ENCODE results near the gene ODAD4.

The ODAD4 gene

DNA sequence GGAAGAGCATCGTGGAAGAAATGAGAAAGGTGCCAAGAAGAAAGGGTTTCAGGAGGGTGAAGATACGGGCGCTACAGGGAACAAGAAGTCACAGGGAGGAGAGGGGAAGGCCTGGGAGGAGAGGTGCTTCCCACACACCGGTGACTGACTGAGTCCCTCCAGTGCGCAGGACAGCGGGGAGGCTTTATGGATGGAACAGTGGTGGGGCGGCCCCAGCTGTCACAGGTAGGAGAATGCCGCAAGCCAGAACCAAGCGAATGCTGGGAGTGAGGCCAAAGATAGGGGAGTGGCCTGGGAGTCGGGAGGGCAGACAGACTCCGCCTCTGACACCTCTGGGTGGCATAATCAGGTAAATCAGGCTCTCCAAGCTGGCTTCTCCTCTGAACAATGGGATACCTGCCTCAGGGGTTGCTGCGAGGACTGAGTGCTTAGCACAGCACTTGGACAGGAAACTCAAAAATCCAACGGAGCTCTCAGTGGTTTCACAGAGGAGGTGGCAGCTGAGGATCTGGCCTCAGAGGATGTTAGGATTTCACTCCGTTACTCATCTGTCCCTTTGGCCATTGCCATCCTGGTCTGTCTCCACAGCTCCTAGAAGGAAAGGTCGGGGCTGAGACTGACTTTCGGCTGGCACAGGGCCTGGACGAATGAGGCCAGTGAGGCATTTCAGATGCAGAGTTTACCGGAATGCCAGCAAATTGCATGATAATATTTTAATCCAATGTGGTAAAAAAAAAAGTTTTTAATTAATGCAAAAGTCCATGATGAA lies 35.5 kb downstream of the ODAD4 start:
- Histone ChIP-seq H3K27ac (ENCODE audit: low read depth, low read length) (peak overlapping the region; percentile 18; the same call in 1 of the 2 replicates), H3K36me3 (ENCODE audit: control insufficient read depth, insufficient read depth, low read length) (peaks cover 19% of the 10 kb centered on the region), H3K27me3 (ENCODE audit: control insufficient read depth, insufficient read depth, low read length) (no peaks in the 10 kb centered on the region), H3K9me3 (ENCODE audit: control insufficient read depth, insufficient read depth, low read depth, low read length) (no peaks in the 10 kb centered on the region), H3K4me1 (ENCODE audit: control insufficient read depth, insufficient read depth, low read length) (peaks cover 26% of the 10 kb centered on the region), H3K9ac (ENCODE audit: low read length) (peak overlapping the region; percentile 53), H3K4me3 (ENCODE audit: low read depth, low read length) (peak overlapping the region; percentile 74)

DNA sequence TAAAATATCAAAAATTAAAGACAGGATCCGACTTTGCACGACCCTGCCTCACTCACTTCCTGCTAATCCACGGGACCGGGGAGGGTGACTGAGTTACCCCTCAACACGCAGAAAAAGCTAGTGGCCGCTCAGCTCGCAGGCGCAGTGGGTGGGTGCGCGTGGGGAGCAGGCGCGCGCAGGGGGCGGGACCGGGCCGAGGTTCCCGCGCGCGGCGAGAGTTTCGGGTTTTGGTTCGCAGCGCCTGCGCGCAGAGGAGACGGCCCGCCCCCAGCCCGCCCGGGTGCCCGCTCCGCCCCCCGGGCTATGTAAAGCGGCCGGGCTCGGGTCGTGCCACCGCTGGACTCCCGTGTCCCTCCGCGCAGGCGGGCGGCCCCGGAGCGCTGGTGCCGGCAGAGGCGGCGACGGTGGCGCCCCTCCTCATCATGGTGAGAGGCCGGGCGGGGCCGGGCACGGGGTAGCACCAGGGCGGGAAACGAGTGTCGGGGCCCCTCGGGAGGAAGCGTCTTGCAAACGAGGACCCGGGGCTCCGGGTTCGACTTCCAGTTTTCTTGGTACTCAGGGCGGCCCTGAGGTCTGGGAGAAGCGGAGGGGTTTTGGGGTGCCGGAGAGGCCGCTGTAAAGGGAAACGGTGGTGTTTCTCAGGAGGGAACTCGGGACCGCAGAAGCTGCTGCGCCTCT lies 36.2 kb downstream of the ODAD4 start, which contains the start of gene CNP:
TSS of gene CNP (plus strand) at position 333 of the 678 bp plus-strand sequence. CDS start at position 423, 90 bp downstream.
- peaks cover 26% of the 10 kb centered on the region for H3K4me1 ChIP-seq (ENCODE audit: control insufficient read depth, insufficient read depth, low read length)
- H3K36me3 ChIP-seq (ENCODE audit: control insufficient read depth, insufficient read depth, low read length) = peaks cover 23% of the 10 kb centered on the region
- H3K27me3 ChIP-seq (ENCODE audit: control insufficient read depth, insufficient read depth, low read length) = no peaks in the 10 kb centered on the region
- H3K4me3 ChIP-seq (ENCODE audit: low read depth, low read length) = peak within 1 kb of the TSS; percentile 74
- H3K9ac ChIP-seq (ENCODE audit: low read length) = peak within 1 kb of the TSS; percentile 92
- peak within 1 kb of the TSS; percentile 92; the same call in 1 of the 2 replicates for H3K27ac ChIP-seq (ENCODE audit: low read depth, low read length)
- H3K9me3 ChIP-seq (ENCODE audit: control insufficient read depth, insufficient read depth, low read depth, low read length) = no peaks in the 10 kb centered on the region

DNA sequence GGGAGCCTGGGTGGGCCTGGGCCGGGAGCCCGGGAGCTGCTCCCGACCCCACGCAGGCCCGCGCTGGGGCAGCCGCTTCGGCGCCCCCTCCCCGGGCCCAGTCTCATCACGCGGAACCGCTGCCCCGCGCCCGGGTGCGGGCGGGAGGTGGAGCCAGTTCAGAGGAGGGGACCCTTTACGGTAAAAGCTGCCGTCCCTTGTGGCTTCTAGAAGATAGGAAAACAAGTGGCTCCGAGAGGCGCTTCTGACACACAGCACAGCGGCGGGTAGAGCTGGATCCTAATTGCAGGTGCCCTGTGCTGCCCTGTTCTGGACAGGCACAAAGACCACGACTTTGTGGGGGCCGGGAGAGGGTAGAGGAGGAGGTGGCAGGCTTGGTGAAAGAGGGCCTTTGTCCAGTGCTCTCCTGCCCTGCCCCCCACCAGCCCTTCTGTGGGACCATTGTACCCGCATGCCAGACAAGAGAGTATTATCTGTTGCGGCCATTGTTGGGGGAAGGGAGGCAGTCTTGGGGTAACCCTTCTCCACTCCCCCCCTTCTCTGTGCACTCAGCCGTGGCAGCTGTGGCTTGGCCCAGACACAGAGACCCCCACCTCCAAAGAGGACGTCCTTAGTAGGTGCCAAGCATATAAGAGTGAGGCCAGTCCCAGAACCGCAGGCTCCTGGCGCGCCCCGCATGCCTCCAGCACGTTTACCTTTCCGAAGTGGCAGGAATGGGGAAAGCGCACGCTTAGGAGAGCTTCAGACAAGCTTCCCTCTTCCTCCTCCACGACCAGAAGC lies 36.9 kb downstream of the ODAD4 start:
- peak overlapping the region; percentile 92; the same call in 1 of the 2 replicates for H3K27ac ChIP-seq (ENCODE audit: low read depth, low read length)
- H3K36me3 ChIP-seq (ENCODE audit: control insufficient read depth, insufficient read depth, low read length) = peaks cover 31% of the 10 kb centered on the region
- peaks cover 26% of the 10 kb centered on the region for H3K4me1 ChIP-seq (ENCODE audit: control insufficient read depth, insufficient read depth, low read length)
- no peaks in the 10 kb centered on the region for H3K27me3 ChIP-seq (ENCODE audit: control insufficient read depth, insufficient read depth, low read length)
- H3K9ac ChIP-seq (ENCODE audit: low read length) = peak overlapping the region; percentile 92
- no peaks in the 10 kb centered on the region for H3K9me3 ChIP-seq (ENCODE audit: control insufficient read depth, insufficient read depth, low read depth, low read length)
- peak overlapping the region; percentile 74 for H3K4me3 ChIP-seq (ENCODE audit: low read depth, low read length)

DNA sequence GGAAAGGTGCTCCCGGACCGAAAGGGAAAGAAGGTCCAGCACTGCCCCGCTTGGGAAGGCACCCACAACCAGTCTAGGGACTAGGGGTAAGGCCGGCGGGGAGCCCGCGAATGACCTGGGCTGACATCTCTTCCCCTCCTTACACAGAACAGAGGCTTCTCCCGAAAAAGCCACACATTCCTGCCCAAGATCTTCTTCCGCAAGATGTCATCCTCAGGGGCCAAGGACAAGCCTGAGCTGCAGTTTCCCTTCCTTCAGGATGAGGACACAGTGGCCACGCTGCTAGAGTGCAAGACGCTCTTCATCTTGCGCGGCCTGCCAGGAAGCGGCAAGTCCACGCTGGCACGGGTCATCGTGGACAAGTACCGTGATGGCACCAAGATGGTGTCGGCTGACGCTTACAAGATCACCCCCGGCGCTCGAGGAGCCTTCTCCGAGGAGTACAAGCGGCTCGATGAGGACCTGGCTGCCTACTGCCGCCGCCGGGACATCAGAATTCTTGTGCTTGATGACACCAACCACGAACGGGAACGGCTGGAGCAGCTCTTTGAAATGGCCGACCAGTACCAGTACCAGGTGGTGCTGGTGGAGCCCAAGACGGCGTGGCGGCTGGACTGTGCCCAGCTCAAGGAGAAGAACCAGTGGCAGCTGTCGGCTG lies 37.6 kb downstream of the ODAD4 start:
- Histone ChIP-seq H3K4me3 (ENCODE audit: low read depth, low read length) (peak overlapping the region; percentile 74), H3K36me3 (ENCODE audit: control insufficient read depth, insufficient read depth, low read length) (peaks cover 38% of the 10 kb centered on the region), H3K27ac (ENCODE audit: low read depth, low read length) (no peak overlapping the region), H3K9me3 (ENCODE audit: control insufficient read depth, insufficient read depth, low read depth, low read length) (no peaks in the 10 kb centered on the region), H3K9ac (ENCODE audit: low read length) (peak overlapping the region; percentile 92), H3K27me3 (ENCODE audit: control insufficient read depth, insufficient read depth, low read length) (no peaks in the 10 kb centered on the region), H3K4me1 (ENCODE audit: control insufficient read depth, insufficient read depth, low read length) (peaks cover 22% of the 10 kb centered on the region)

DNA sequence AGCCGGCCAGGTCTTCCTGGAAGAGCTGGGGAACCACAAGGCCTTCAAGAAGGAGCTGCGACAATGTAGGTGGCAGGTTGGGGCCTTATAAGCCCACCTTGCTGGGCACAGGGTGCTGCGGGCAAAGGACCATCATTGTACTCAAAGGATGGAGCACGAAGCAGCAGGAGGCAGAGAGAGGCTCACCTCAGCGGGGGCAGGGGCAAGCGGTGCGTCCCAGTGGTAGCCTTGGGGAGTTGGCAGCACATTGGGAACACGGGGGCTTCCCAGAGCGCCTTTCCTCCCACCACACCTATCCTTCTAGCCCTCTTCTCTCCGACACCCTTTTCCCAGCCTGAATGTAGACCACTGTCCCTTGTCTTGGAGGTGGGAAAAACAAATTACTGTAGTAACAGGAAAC lies 38.3 kb downstream of the ODAD4 start:
- no peak overlapping the region for H3K27ac ChIP-seq (ENCODE audit: low read depth, low read length)
- H3K9ac ChIP-seq (ENCODE audit: low read length) = no peak overlapping the region
- H3K4me3 ChIP-seq (ENCODE audit: low read depth, low read length) = no peak overlapping the region
- H3K4me1 ChIP-seq (ENCODE audit: control insufficient read depth, insufficient read depth, low read length) = peaks cover 22% of the 10 kb centered on the region
- no peaks in the 10 kb centered on the region for H3K9me3 ChIP-seq (ENCODE audit: control insufficient read depth, insufficient read depth, low read depth, low read length)
- H3K36me3 ChIP-seq (ENCODE audit: control insufficient read depth, insufficient read depth, low read length) = peaks cover 44% of the 10 kb centered on the region
- H3K27me3 ChIP-seq (ENCODE audit: control insufficient read depth, insufficient read depth, low read length) = no peaks in the 10 kb centered on the region

GRCh38 chr17:41970901-41971331 lies 40.5 kb downstream of the ODAD4 start:
- Histone ChIP-seq H3K4me3 (ENCODE audit: low read depth, low read length) (no peak overlapping the region), H3K4me1 (ENCODE audit: control insufficient read depth, insufficient read depth, low read length) (peaks cover 14% of the 10 kb centered on the region; the same call in 1 of the 2 replicates), H3K27ac (ENCODE audit: low read depth, low read length) (no peak overlapping the region), H3K9me3 (ENCODE audit: control insufficient read depth, insufficient read depth, low read depth, low read length) (no peaks in the 10 kb centered on the region), H3K9ac (ENCODE audit: low read length) (no peak overlapping the region), H3K27me3 (ENCODE audit: control insufficient read depth, insufficient read depth, low read length) (no peaks in the 10 kb centered on the region), H3K36me3 (ENCODE audit: control insufficient read depth, insufficient read depth, low read length) (peaks cover 66% of the 10 kb centered on the region)

DNA sequence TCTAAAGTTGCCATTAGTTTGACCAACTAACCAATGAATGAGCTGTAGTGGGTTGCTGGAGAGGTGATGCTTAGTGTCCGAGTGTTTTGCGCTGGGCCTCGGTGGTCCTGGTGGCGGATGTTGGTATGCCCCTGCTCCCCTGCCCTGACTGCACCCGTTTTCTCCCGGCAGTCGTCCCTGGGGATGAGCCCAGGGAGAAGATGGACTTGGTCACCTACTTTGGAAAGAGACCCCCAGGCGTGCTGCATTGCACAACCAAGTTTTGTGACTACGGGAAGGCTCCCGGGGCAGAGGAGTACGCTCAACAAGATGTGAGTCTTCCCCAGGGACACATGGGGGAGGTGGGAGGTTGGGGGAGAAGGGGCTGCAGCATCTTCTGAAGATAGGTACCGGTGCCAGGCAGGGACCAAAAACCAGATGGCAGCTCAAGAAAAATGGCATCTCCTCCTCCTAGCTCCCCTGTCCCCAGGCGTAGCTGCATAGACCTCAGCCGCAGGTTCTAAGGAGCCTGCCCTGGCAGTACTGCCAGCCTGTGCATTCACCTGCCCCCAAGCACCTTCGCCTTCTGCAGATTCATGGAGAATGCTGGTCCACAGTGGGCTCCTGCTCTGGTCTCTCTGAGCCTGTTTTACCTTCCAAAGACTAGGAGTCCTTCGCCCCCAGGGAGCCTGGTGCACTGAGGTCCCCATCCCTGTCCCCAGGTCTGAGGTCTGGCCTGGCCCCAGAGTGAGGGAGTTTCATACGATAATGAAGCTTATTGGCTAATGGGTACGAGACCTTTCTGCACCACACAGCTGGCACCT lies 41.5 kb downstream of the ODAD4 start:
- no peaks in the 10 kb centered on the region for H3K9me3 ChIP-seq (ENCODE audit: control insufficient read depth, insufficient read depth, low read depth, low read length)
- peaks cover 12% of the 10 kb centered on the region; the same call in 1 of the 2 replicates for H3K4me1 ChIP-seq (ENCODE audit: control insufficient read depth, insufficient read depth, low read length)
- peaks cover 76% of the 10 kb centered on the region for H3K36me3 ChIP-seq (ENCODE audit: control insufficient read depth, insufficient read depth, low read length)
- no peak overlapping the region for H3K9ac ChIP-seq (ENCODE audit: low read length)
- no peak overlapping the region for H3K4me3 ChIP-seq (ENCODE audit: low read depth, low read length)
- H3K27ac ChIP-seq (ENCODE audit: low read depth, low read length) = no peak overlapping the region
- H3K27me3 ChIP-seq (ENCODE audit: control insufficient read depth, insufficient read depth, low read length) = no peaks in the 10 kb centered on the region

GRCh38 chr17:41972571-41973407 lies 42.4 kb downstream of the ODAD4 start:
- peaks cover 85% of the 10 kb centered on the region for H3K36me3 ChIP-seq (ENCODE audit: control insufficient read depth, insufficient read depth, low read length)
- H3K4me1 ChIP-seq (ENCODE audit: control insufficient read depth, insufficient read depth, low read length) = peaks cover 7% of the 10 kb centered on the region; the same call in 1 of the 2 replicates
- H3K27ac ChIP-seq (ENCODE audit: low read depth, low read length) = no peak overlapping the region
- no peak overlapping the region for H3K9ac ChIP-seq (ENCODE audit: low read length)
- H3K27me3 ChIP-seq (ENCODE audit: control insufficient read depth, insufficient read depth, low read length) = no peaks in the 10 kb centered on the region
- no peaks in the 10 kb centered on the region for H3K9me3 ChIP-seq (ENCODE audit: control insufficient read depth, insufficient read depth, low read depth, low read length)
- H3K4me3 ChIP-seq (ENCODE audit: low read depth, low read length) = no peak overlapping the region

- peaks cover 4% of the 10 kb centered on the region; the same call in 1 of the 2 replicates for H3K4me1 ChIP-seq (ENCODE audit: control insufficient read depth, insufficient read depth, low read length)
- H3K9me3 ChIP-seq (ENCODE audit: control insufficient read depth, insufficient read depth, low read depth, low read length) = no peaks in the 10 kb centered on the region
- peaks cover 86% of the 10 kb centered on the region for H3K36me3 ChIP-seq (ENCODE audit: control insufficient read depth, insufficient read depth, low read length)
- H3K9ac ChIP-seq (ENCODE audit: low read length) = no peak overlapping the region
- no peak overlapping the region for H3K27ac ChIP-seq (ENCODE audit: low read depth, low read length)
- no peak overlapping the region for H3K4me3 ChIP-seq (ENCODE audit: low read depth, low read length)
- no peaks in the 10 kb centered on the region for H3K27me3 ChIP-seq (ENCODE audit: control insufficient read depth, insufficient read depth, low read length)
Observed at GRCh38 chr17:41973408-41973811, 43.0 kb downstream of the ODAD4 start.

Data from HUES6 (cell line).